Type B pancreatic cell (in vitro differentiated cells): ENCODE data around the gene MGA. TPM values are rescaled to one million over a fixed set of nuclear protein-coding genes. Genes with fewer than 3 reads are reported as not detected.
A peak's percentile ranks its signal among the peaks of the same experiment; 100 is the strongest.

ENCODE experiments used
- DNase-seq: peaks from one replicate; pipeline ENCODE4 v3.0.0; 2021; ENCODE audit warnings: mixed read lengths; ENCODE audit not compliant: unreplicated experiment; ENCODE audit errors: extremely low spot score
- H3K27ac Mint-ChIP-seq: 2 replicates; pipeline ENCODE4 v1.8.0; 2021; ENCODE audit warnings: mild to moderate bottlenecking, mixed read lengths
- H3K27me3 Mint-ChIP-seq: 2 replicates; pipeline ENCODE4 v1.8.0; 2021; ENCODE audit warnings: mixed read lengths
- H3K36me3 Mint-ChIP-seq: 2 replicates; pipeline ENCODE4 v1.8.0; 2021; ENCODE audit warnings: mixed read lengths
- H3K4me1 Mint-ChIP-seq: one replicate; pipeline ENCODE4 v1.8.0; 2021; ENCODE audit warnings: mixed read lengths; ENCODE audit not compliant: unreplicated experiment
- H3K4me3 Mint-ChIP-seq: 2 replicates; pipeline ENCODE4 v1.8.0; 2021; ENCODE audit warnings: mild to moderate bottlenecking, mixed read lengths
- H3K9me3 Mint-ChIP-seq: 2 replicates; pipeline ENCODE4 v1.8.0; 2021; ENCODE audit warnings: mixed read lengths
- CTCF ChIP-seq: fragments of 200-600 bp; sonication (generic); conservative IDR thresholded peaks from 2 replicates; pipeline ENCODE4 v1.5.0; 2021; ENCODE audit warnings: antibody characterized with exemption, mild to moderate bottlenecking
- total RNA-seq: library from RNA; stranded (reverse); gene quantifications from 2 replicates; pipeline ENCODE4 v1.2.1, GENCODE V29; 2021; ENCODE audit warnings: low replicate concordance

Gene MGA
- total RNA-seq, 1 donor from 2014 or later = 54.9 TPM

- Mint-ChIP-seq H3K27me3 (no peaks in the 10 kb centered on the region), H3K9me3 (no peaks in the 10 kb centered on the region), H3K27ac (peak overlapping the region; percentile 85), H3K4me3 (peak overlapping the region; percentile 94), H3K4me1 (peaks cover 55% of the 10 kb centered on the region), H3K36me3 (peaks cover 4% of the 10 kb centered on the region)
- TF ChIP-seq CTCF = no peak
- DNase-seq = no peak
Measured at GRCh38 chr15:41775651-41776050, 115.4 kb downstream of the MGA start.

GRCh38 chr15:41777421-41777973, 117.3 kb downstream of the MGA start:
- no peak for TF ChIP-seq CTCF
- Mint-ChIP-seq H3K4me1 (peaks cover 58% of the 10 kb centered on the region), H3K27ac (no peak overlapping the region), H3K27me3 (no peaks in the 10 kb centered on the region), H3K4me3 (no peak overlapping the region), H3K36me3 (peaks cover 3% of the 10 kb centered on the region), H3K9me3 (no peaks in the 10 kb centered on the region)
- DNase-seq = no peak

- no peak for TF ChIP-seq CTCF
- H3K36me3 Mint-ChIP-seq = peaks cover 3% of the 10 kb centered on the region
- peaks cover 55% of the 10 kb centered on the region for H3K4me1 Mint-ChIP-seq
- H3K9me3 Mint-ChIP-seq = no peaks in the 10 kb centered on the region
- no peak overlapping the region for H3K4me3 Mint-ChIP-seq
- DNase-seq = no peak
- H3K27ac Mint-ChIP-seq = no peak overlapping the region
- H3K27me3 Mint-ChIP-seq = no peaks in the 10 kb centered on the region
Measured at GRCh38 chr15:41778521-41778920, 118.3 kb downstream of the MGA start.

GRCh38 chr15:41779662-41780157, 119.5 kb downstream of the MGA start:
- Mint-ChIP-seq H3K36me3 (peaks cover 7% of the 10 kb centered on the region), H3K9me3 (no peaks in the 10 kb centered on the region), H3K27me3 (no peaks in the 10 kb centered on the region), H3K4me1 (peaks cover 52% of the 10 kb centered on the region), H3K4me3 (peak overlapping the region; percentile 15), H3K27ac (peak overlapping the region; percentile 23)
- DNase-seq = no peak
- no peak for TF ChIP-seq CTCF

- Mint-ChIP-seq H3K4me1 (peaks cover 47% of the 10 kb centered on the region), H3K4me3 (no peak overlapping the region)
Measured at GRCh38 chr15:41780266-41780665, 120.1 kb downstream of the MGA start.

More at GRCh38 chr15:41780266-41780665, 120.1 kb downstream of the MGA start:
- no peaks in the 10 kb centered on the region for H3K9me3 Mint-ChIP-seq
- H3K36me3 Mint-ChIP-seq = peaks cover 7% of the 10 kb centered on the region
- H3K27ac Mint-ChIP-seq = peak overlapping the region; percentile 23
- no peak for TF ChIP-seq CTCF
- no peaks in the 10 kb centered on the region for H3K27me3 Mint-ChIP-seq
- DNase-seq = no peak
